DOHH2 (cell line): ENCODE data around the gene PRKCE.

ENCODE experiments used
- H3F3A ChIP-seq: fragments of 200-600 bp; sonication (generic), shearing (Covaris generic); 2 replicates; pipeline ENCODE4 v1.6.0; 2016; ENCODE audit warnings: antibody characterized with exemption, mild to moderate bottlenecking; ENCODE audit not compliant: control insufficient read depth, insufficient read depth
- H3K27ac ChIP-seq: fragments of 200-600 bp; sonication (generic); 2 replicates; pipeline ENCODE4 v1.5.1; 2014; ENCODE audit warnings: low read depth, mild to moderate bottlenecking, low read length, moderate library complexity
- H3K27me3 ChIP-seq: fragments of 200-600 bp; sonication (generic); 2 replicates; pipeline ENCODE4 v1.6.1; 2014; ENCODE audit warnings: mild to moderate bottlenecking, low read length, mixed read lengths; ENCODE audit not compliant: control insufficient read depth
- H3K36me3 ChIP-seq: fragments of 200-600 bp; sonication (generic); 2 replicates; pipeline ENCODE4 v1.6.1; 2014; ENCODE audit warnings: mild to moderate bottlenecking, low read length, moderate library complexity, mixed read lengths; ENCODE audit not compliant: control insufficient read depth
- H3K4me1 ChIP-seq: fragments of 200-600 bp; sonication (generic); 2 replicates; pipeline ENCODE4 v1.6.1; 2014; ENCODE audit warnings: mild to moderate bottlenecking, low read length, mixed read lengths; ENCODE audit not compliant: control insufficient read depth
- H3K4me2 ChIP-seq: fragments of 200-600 bp; sonication (generic); 2 replicates; pipeline ENCODE4 v1.6.0; 2014; ENCODE audit warnings: mild to moderate bottlenecking, low read length, moderate library complexity
- H3K4me3 ChIP-seq: fragments of 200-600 bp; sonication (generic); 2 replicates; pipeline ENCODE4 v1.5.1; 2014; ENCODE audit warnings: mild to moderate bottlenecking, low read length, mixed read lengths
- H3K79me2 ChIP-seq: fragments of 200-600 bp; sonication (generic); 2 replicates; pipeline ENCODE4 v1.6.1; 2014; ENCODE audit warnings: mild to moderate bottlenecking, low read length, mixed read lengths; ENCODE audit not compliant: control insufficient read depth
- H3K9me2 ChIP-seq: fragments of 200-600 bp; sonication (generic); replicated peaks from 2 replicates; pipeline ENCODE4 v1.6.1; 2014; ENCODE audit warnings: mild to moderate bottlenecking, low read length, mixed read lengths; ENCODE audit not compliant: control insufficient read depth
- H3K9me3 ChIP-seq: fragments of 200-600 bp; sonication (generic); 2 replicates; pipeline ENCODE4 v1.6.1; 2014; ENCODE audit warnings: antibody characterized with exemption, low read length, mixed read lengths; ENCODE audit not compliant: control insufficient read depth, insufficient read depth
- H4K20me1 ChIP-seq: fragments of 200-600 bp; sonication (generic); 2 replicates; pipeline ENCODE4 v1.6.0; 2014; ENCODE audit warnings: low read depth, mild to moderate bottlenecking, antibody characterized with exemption, low read length, moderate library complexity; ENCODE audit not compliant: control insufficient read depth, insufficient read depth
- CTCF ChIP-seq: fragments of 200-600 bp; sonication (generic); IDR thresholded peaks from one replicate; pipeline ENCODE4 v1.5.1; 2014; ENCODE audit warnings: antibody characterized with exemption, mild to moderate bottlenecking, low read depth, low read length; ENCODE audit not compliant: poor library complexity, severe bottlenecking
- EZH2phosphoT487 ChIP-seq: fragments of 200-600 bp; sonication (generic); IDR thresholded peaks from 2 replicates; pipeline ENCODE4 v1.6.1; 2017; ENCODE audit warnings: borderline replicate concordance, mild to moderate bottlenecking, antibody characterized with exemption, low read length, moderate library complexity, mixed read lengths

The PRKCE gene

GRCh38 chr2:46101557-46102220 is 450.2 kb downstream of the PRKCE start:
- H3K4me3 ChIP-seq, result no peak overlapping the region
- H3K36me3 ChIP-seq, result no peaks in the 10 kb centered on the region
- H3K27me3 ChIP-seq, result no peaks in the 10 kb centered on the region

GRCh38 chr2:46106690-46107089 is 455.2 kb downstream of the PRKCE start:
- no peaks in the 10 kb centered on the region for H3F3A ChIP-seq
- H4K20me1 ChIP-seq, result no peaks in the 10 kb centered on the region
- H3K36me3 ChIP-seq, result no peaks in the 10 kb centered on the region
- H3K4me2 ChIP-seq, result no peak overlapping the region
- TF ChIP-seq CTCF, result no peak
- TF ChIP-seq EZH2phosphoT487, result no peak
- H3K4me3 ChIP-seq, result no peak overlapping the region
- no peaks in the 10 kb centered on the region for H3K9me2 ChIP-seq
- no peak overlapping the region for H3K27ac ChIP-seq
- H3K9me3 ChIP-seq, result no peaks in the 10 kb centered on the region
- H3K79me2 ChIP-seq, result no peaks in the 10 kb centered on the region
- no peaks in the 10 kb centered on the region for H3K27me3 ChIP-seq
- no peaks in the 10 kb centered on the region for H3K4me1 ChIP-seq

More at GRCh38 chr2:46101557-46102220, 450.2 kb downstream of the PRKCE start:
- Histone ChIP-seq H3K4me1 (no peaks in the 10 kb centered on the region), H3K79me2 (no peaks in the 10 kb centered on the region), H4K20me1 (no peaks in the 10 kb centered on the region), H3K9me2 (no peaks in the 10 kb centered on the region), H3F3A (no peaks in the 10 kb centered on the region), H3K27ac (no peak overlapping the region), H3K9me3 (no peaks in the 10 kb centered on the region), H3K4me2 (no peak overlapping the region)
- TF ChIP-seq EZH2phosphoT487, result no peak
- TF ChIP-seq CTCF, result no peak

GRCh38 chr2:46114996-46115395 is 463.5 kb downstream of the PRKCE start:
- H4K20me1 ChIP-seq, result no peaks in the 10 kb centered on the region
- H3K4me2 ChIP-seq, result no peak overlapping the region
- no peaks in the 10 kb centered on the region for H3K4me1 ChIP-seq
- no peak overlapping the region for H3K27ac ChIP-seq
- H3K4me3 ChIP-seq, result no peak overlapping the region
- no peak for TF ChIP-seq EZH2phosphoT487
- H3K27me3 ChIP-seq, result no peaks in the 10 kb centered on the region; the same call in 1 of the 2 replicates
- H3K79me2 ChIP-seq, result no peaks in the 10 kb centered on the region
- H3K36me3 ChIP-seq, result no peaks in the 10 kb centered on the region
- no peaks in the 10 kb centered on the region for H3K9me2 ChIP-seq
- no peaks in the 10 kb centered on the region for H3K9me3 ChIP-seq
- no peaks in the 10 kb centered on the region for H3F3A ChIP-seq

- no peaks in the 10 kb centered on the region for H3K9me3 ChIP-seq
- no peak overlapping the region for H3K4me3 ChIP-seq
- H3K4me2 ChIP-seq, result no peak overlapping the region
- H3K79me2 ChIP-seq, result no peaks in the 10 kb centered on the region
- no peak overlapping the region for H3K27ac ChIP-seq
- no peak for TF ChIP-seq CTCF
- TF ChIP-seq EZH2phosphoT487, result no peak
- H3K9me2 ChIP-seq, result no peaks in the 10 kb centered on the region
- no peaks in the 10 kb centered on the region for H3K36me3 ChIP-seq
- H4K20me1 ChIP-seq, result no peaks in the 10 kb centered on the region
- H3F3A ChIP-seq, result no peaks in the 10 kb centered on the region
- no peaks in the 10 kb centered on the region; the same call in 1 of the 2 replicates for H3K27me3 ChIP-seq
- no peaks in the 10 kb centered on the region for H3K4me1 ChIP-seq
Measured at GRCh38 chr2:46116150-46116549, 464.7 kb downstream of the PRKCE start.
